ENCODE measurements around the gene STPG1.

The STPG1 gene

GRCh38 chr1:24357038-24357437 is 56.5 kb downstream of the STPG1 start:
- DNase-seq (ENCODE audit: low read depth), result no peak
- H3K4me3 ChIP-seq (replicated peaks; ENCODE audit: low read depth, low read length), result no peak overlapping the region
- no peak for TF ChIP-seq CTCF (IDR thresholded peaks at IDR 0.05; ENCODE audit: low read length, missing control alignments)

- no peak for DNase-seq (ENCODE audit: low read depth)
- H3K4me3 ChIP-seq (replicated peaks; ENCODE audit: low read depth, low read length), result no peak overlapping the region
- TF ChIP-seq CTCF (IDR thresholded peaks at IDR 0.05; ENCODE audit: low read length, missing control alignments), result no peak
Observed at GRCh38 chr1:24355466-24355865, 58.1 kb downstream of the STPG1 start.

GRCh38 chr1:24353292-24353891 is 60.2 kb downstream of the STPG1 start:
- H3K4me3 ChIP-seq (replicated peaks; ENCODE audit: low read depth, low read length), result no peak overlapping the region
- DNase-seq (ENCODE audit: low read depth), result no peak
- TF ChIP-seq CTCF (IDR thresholded peaks at IDR 0.05; ENCODE audit: low read length, missing control alignments), result no peak

- no peak for TF ChIP-seq CTCF (IDR thresholded peaks at IDR 0.05; ENCODE audit: low read length, missing control alignments)
- DNase-seq (ENCODE audit: low read depth), result peak; percentile 29
- no peak overlapping the region for H3K4me3 ChIP-seq (replicated peaks; ENCODE audit: low read depth, low read length)
Observed at GRCh38 chr1:24351918-24352627, 61.5 kb downstream of the STPG1 start.

GRCh38 chr1:24351247-24351646 is 62.3 kb downstream of the STPG1 start:
- no peak for TF ChIP-seq CTCF (IDR thresholded peaks at IDR 0.05; ENCODE audit: low read length, missing control alignments)
- H3K4me3 ChIP-seq (replicated peaks; ENCODE audit: low read depth, low read length), result no peak overlapping the region
- no peak for DNase-seq (ENCODE audit: low read depth)

GRCh38 chr1:24349891-24350290 is 63.7 kb downstream of the STPG1 start:
- DNase-seq (ENCODE audit: low read depth), result no peak
- no peak overlapping the region for H3K4me3 ChIP-seq (replicated peaks; ENCODE audit: low read depth, low read length)
- TF ChIP-seq CTCF (IDR thresholded peaks at IDR 0.05; ENCODE audit: low read length, missing control alignments), result no peak

GRCh38 chr1:24348196-24348595 is 65.4 kb downstream of the STPG1 start:
- TF ChIP-seq CTCF (IDR thresholded peaks at IDR 0.05; ENCODE audit: low read length, missing control alignments), result no peak

More at GRCh38 chr1:24348196-24348595, 65.4 kb downstream of the STPG1 start:
- H3K4me3 ChIP-seq (replicated peaks; ENCODE audit: low read depth, low read length), result no peak overlapping the region
- DNase-seq (ENCODE audit: low read depth), result no peak
